ENCODE measurements around the gene OR51A4.
"Not testable (repeated sequence)": the region's sequence is repeated elsewhere in the genome, so short reads cannot be mapped to it uniquely, and the experiment has no call there.

The OR51A4 gene

GRCh38 chr11:4975436-4975835 is 28.0 kb upstream of the OR51A4 start:
- DNase-seq = no peak
- Histone ChIP-seq H3K27me3 (no peaks in the 10 kb centered on the region), H3K4me1 (no peaks in the 10 kb centered on the region), H3K36me3 (no peaks in the 10 kb centered on the region), H3K9me3 (no peaks in the 10 kb centered on the region), H3K4me3 (ENCODE audit: low read depth, low read length) (no peak overlapping the region)
- TF ChIP-seq, protein P1, sequence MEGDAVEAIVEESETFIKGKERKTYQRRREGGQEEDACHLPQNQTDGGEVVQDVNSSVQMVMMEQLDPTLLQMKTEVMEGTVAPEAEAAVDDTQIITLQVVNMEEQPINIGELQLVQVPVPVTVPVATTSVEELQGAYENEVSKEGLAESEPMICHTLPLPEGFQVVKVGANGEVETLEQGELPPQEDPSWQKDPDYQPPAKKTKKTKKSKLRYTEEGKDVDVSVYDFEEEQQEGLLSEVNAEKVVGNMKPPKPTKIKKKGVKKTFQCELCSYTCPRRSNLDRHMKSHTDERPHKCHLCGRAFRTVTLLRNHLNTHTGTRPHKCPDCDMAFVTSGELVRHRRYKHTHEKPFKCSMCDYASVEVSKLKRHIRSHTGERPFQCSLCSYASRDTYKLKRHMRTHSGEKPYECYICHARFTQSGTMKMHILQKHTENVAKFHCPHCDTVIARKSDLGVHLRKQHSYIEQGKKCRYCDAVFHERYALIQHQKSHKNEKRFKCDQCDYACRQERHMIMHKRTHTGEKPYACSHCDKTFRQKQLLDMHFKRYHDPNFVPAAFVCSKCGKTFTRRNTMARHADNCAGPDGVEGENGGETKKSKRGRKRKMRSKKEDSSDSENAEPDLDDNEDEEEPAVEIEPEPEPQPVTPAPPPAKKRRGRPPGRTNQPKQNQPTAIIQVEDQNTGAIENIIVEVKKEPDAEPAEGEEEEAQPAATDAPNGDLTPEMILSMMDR (IDR thresholded peaks at IDR 0.05; ENCODE audit: low read depth, low read length) = no peak

- TF ChIP-seq, protein P1 (IDR thresholded peaks at IDR 0.05; ENCODE audit: low read depth, low read length) = no peak
- DNase-seq = no peak
- Histone ChIP-seq H3K9me3 (no peaks in the 10 kb centered on the region), H3K4me1 (no peaks in the 10 kb centered on the region), H3K4me3 (ENCODE audit: low read depth, low read length) (no peak overlapping the region), H3K36me3 (no peaks in the 10 kb centered on the region), H3K27me3 (no peaks in the 10 kb centered on the region)
These were observed 15.4 kb upstream of the OR51A4 start for GRCh38 chr11:4962816-4963215.

DNA sequence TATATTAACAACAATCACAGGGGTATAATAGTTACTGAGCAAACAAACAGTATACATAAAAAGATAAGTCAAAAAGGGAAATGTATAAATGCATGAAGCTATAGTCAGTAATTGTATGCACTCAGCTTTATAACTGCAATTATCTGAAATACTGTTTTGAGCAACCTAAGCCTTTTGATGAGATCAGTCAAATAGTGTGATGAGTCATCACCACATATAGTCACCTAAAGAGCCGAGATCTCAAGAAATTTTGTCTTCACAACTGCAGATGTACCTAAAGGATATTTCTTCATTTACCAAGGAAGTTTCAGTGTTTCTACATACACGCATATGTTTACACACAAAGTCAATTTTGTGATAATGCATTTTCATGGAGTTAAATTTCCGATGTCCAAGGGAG is 13.5 kb upstream of the OR51A4 start:
- Histone ChIP-seq H3K9me3 (no peaks in the 10 kb centered on the region), H3K4me1 (no peaks in the 10 kb centered on the region), H3K36me3 (no peaks in the 10 kb centered on the region), H3K27me3 (no peaks in the 10 kb centered on the region), H3K4me3 (ENCODE audit: low read depth, low read length) (no peak overlapping the region)
- DNase-seq = no peak
- TF ChIP-seq, protein P1 (IDR thresholded peaks at IDR 0.05; ENCODE audit: low read depth, low read length) = no peak

DNA sequence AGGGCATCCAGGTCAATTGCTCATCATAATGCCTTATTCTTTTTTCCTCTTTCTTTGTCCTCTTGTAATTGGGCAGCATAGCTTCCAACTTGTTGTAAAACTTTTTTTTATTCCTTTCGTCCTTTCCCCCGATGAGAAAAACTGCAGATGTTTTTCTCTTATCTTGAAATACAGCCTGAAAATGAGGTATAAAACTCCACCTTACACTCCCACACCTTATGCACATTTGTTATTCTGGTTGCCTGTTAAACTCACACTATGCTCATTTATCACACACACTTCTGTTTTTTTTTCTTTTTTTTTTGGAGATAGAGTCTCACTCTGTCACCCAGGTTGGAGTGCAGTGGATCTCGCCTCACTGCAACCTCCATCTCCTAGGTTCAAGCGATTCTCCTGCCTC is 10.0 kb upstream of the OR51A4 start:
- no peak overlapping the region for H3K4me3 ChIP-seq (ENCODE audit: low read depth, low read length)
- H3K27me3 ChIP-seq = no peaks in the 10 kb centered on the region
- H3K4me1 ChIP-seq = no peaks in the 10 kb centered on the region
- H3K9me3 ChIP-seq = no peaks in the 10 kb centered on the region
- H3K36me3 ChIP-seq = no peaks in the 10 kb centered on the region
- TF ChIP-seq, protein P1 (IDR thresholded peaks at IDR 0.05; ENCODE audit: low read depth, low read length) = no peak
- no peak for DNase-seq

GRCh38 chr11:4955613-4956012 is 8.2 kb upstream of the OR51A4 start, which contains the start of gene OR51A2:
Gene OR51A2 (minus strand): TSS chr11:4955713. CDS start chr11:4955713, 0 bp downstream.
- DNase-seq; H3K27me3 ChIP-seq; H3K36me3 ChIP-seq; H3K4me1 ChIP-seq; H3K4me3 ChIP-seq (ENCODE audit: low read depth, low read length); H3K9me3 ChIP-seq: not testable (repeated sequence)

DNA sequence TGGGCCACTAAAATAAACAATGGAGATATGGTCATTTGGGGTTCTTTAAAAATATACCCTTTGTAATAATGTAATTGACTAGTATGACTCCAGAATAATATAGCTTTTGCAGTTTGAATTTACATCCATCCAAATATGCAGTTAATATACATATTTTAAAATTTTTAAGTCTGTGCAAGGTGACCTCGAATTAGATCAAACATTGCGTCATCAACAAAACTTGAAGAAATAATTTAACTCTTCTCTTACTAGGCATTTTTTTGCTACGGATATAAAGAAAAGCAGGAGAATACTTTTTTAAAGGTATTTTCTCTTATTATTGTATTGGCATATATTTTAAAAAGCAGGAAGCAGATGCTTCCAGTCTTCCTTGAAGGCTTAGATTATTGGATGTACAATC is 10.7 kb downstream of the OR51A4 start:
- H3K36me3 ChIP-seq = no peaks in the 10 kb centered on the region
- no peaks in the 10 kb centered on the region for H3K27me3 ChIP-seq
- DNase-seq = no peak
- H3K4me3 ChIP-seq (ENCODE audit: low read depth, low read length) = no peak overlapping the region
- no peaks in the 10 kb centered on the region for H3K9me3 ChIP-seq
- TF ChIP-seq, protein P1 (IDR thresholded peaks at IDR 0.05; ENCODE audit: low read depth, low read length) = no peak
- H3K4me1 ChIP-seq = no peaks in the 10 kb centered on the region

DNA sequence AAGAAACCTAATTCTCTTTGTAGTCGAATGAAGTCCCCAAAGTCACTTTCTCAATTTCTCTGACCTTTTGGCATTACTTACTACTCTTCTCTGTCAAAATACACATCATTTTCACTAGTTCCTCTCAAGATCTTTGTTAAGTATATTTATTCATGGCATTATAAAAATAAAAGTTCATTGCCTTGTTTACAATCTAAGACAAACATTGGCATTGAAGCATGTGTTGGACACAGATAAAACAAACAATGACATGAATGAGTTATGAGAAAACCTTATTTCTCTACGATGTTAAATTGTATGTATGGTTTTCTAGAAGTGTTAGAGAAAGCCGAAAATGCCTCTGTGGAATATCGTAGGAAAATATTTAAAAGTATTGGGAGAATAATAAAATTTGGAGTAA is 14.7 kb downstream of the OR51A4 start:
- Histone ChIP-seq H3K4me3 (ENCODE audit: low read depth, low read length) (no peak overlapping the region), H3K9me3 (no peaks in the 10 kb centered on the region), H3K27me3 (no peaks in the 10 kb centered on the region), H3K4me1 (no peaks in the 10 kb centered on the region), H3K36me3 (no peaks in the 10 kb centered on the region)
- TF ChIP-seq, protein P1 (IDR thresholded peaks at IDR 0.05; ENCODE audit: low read depth, low read length) = no peak
- DNase-seq = no peak

Data from BE2C (cell line).